Activated naive CD4-positive, alpha-beta T cell treated with anti-CD3 and anti-CD28 coated beads, Interleukin-2, amount 50 U/mL, for 24 hours (primary cell): Measurements from ENCODE around the gene OR6V1.

Experiments
- H3K27ac Mint-ChIP-seq: one replicate; pipeline ENCODE4 v1.8.0; 2021; ENCODE audit warnings: mild to moderate bottlenecking, mixed read lengths
- H3K27me3 Mint-ChIP-seq: one replicate; pipeline ENCODE4 v1.8.0; 2021; ENCODE audit warnings: mixed read lengths
- H3K36me3 Mint-ChIP-seq: one replicate; pipeline ENCODE4 v1.8.0; 2021; ENCODE audit warnings: mixed read lengths
- H3K4me1 Mint-ChIP-seq: one replicate; pipeline ENCODE4 v1.8.0; 2021; ENCODE audit warnings: mixed read lengths
- H3K4me3 Mint-ChIP-seq: one replicate; pipeline ENCODE4 v1.8.0; 2021; ENCODE audit warnings: mild to moderate bottlenecking, mixed read lengths
- H3K9me3 Mint-ChIP-seq: one replicate; pipeline ENCODE4 v1.8.0; 2021; ENCODE audit warnings: mixed read lengths

Gene OR6V1

DNA sequence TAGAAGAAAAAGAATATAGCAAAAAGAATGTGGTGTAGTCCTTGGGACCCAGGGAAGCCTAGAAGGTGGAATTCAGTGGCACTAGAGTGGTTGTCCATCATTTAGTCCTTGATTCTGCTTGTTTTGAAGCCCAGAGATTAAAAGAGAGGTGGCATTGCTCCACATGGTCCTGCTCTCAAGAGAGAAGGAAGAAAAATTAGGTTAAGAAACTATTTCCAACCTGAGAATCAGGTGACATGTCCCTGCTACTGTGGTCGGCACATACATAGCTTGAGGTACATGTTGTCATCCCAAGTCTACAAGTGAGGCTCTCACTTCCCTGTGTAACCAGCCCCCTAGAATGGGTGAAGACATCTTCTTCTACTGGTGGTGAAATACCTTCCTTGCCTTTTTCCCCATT lies 25.1 kb upstream of the OR6V1 start, which contains the start of gene OR9A2:
TSS of gene OR9A2 (minus strand) at position 101 of the 400 bp plus-strand sequence. CDS start at position 101, 0 bp downstream.
- Mint-ChIP-seq H3K9me3 (no peaks in the 10 kb centered on the region), H3K27ac (no peak within 1 kb of the TSS), H3K27me3 (peaks cover 10% of the 10 kb centered on the region), H3K4me1 (no peaks in the 10 kb centered on the region), H3K36me3 (no peaks in the 10 kb centered on the region), H3K4me3 (no peak within 1 kb of the TSS)

GRCh38 chr7:143027683-143028082 lies 24.5 kb upstream of the OR6V1 start:
- Mint-ChIP-seq H3K4me3 (no peak overlapping the region), H3K9me3 (no peaks in the 10 kb centered on the region), H3K36me3 (no peaks in the 10 kb centered on the region), H3K27ac (no peak overlapping the region), H3K4me1 (no peaks in the 10 kb centered on the region), H3K27me3 (peaks cover 10% of the 10 kb centered on the region)

- Mint-ChIP-seq H3K4me3 (no peak overlapping the region), H3K9me3 (peaks cover 8% of the 10 kb centered on the region), H3K27ac (no peak overlapping the region), H3K36me3 (peaks cover 4% of the 10 kb centered on the region), H3K4me1 (no peaks in the 10 kb centered on the region), H3K27me3 (peaks cover 9% of the 10 kb centered on the region)
Observed at GRCh38 chr7:143038635-143039034, 13.5 kb upstream of the OR6V1 start.

DNA sequence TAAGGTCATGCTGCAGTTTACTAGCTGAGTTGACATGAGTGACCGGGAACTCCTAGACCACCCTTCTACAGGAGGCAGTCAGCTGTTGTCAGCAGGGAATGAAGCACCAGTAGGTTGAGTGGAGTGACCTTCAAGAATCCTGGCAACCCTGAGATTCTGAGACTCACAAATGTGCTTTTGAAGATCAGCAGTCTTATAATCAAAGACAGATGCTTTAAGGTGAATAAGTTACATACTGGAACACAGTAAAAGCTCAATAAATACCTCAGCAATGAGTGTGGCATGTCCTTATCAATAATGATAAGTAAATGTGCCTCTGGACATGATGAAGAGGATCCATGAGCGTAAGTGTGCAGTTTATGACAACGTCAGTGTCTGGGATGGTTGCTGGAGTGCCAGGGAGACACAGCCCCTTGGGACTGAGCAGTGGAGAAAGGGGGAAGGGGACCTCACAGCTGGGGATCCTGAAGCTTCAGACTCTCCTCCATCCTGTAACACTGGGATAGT lies 11.9 kb upstream of the OR6V1 start:
- Mint-ChIP-seq H3K36me3 (no peaks in the 10 kb centered on the region), H3K27ac (no peak overlapping the region), H3K4me1 (no peaks in the 10 kb centered on the region), H3K9me3 (no peaks in the 10 kb centered on the region), H3K4me3 (no peak overlapping the region), H3K27me3 (peaks cover 5% of the 10 kb centered on the region)

- Mint-ChIP-seq H3K27me3 (peaks cover 3% of the 10 kb centered on the region), H3K27ac (no peak overlapping the region), H3K4me3 (no peak overlapping the region), H3K9me3 (no peaks in the 10 kb centered on the region), H3K36me3 (no peaks in the 10 kb centered on the region), H3K4me1 (no peaks in the 10 kb centered on the region)
Observed at GRCh38 chr7:143041346-143041745, 10.8 kb upstream of the OR6V1 start.

DNA sequence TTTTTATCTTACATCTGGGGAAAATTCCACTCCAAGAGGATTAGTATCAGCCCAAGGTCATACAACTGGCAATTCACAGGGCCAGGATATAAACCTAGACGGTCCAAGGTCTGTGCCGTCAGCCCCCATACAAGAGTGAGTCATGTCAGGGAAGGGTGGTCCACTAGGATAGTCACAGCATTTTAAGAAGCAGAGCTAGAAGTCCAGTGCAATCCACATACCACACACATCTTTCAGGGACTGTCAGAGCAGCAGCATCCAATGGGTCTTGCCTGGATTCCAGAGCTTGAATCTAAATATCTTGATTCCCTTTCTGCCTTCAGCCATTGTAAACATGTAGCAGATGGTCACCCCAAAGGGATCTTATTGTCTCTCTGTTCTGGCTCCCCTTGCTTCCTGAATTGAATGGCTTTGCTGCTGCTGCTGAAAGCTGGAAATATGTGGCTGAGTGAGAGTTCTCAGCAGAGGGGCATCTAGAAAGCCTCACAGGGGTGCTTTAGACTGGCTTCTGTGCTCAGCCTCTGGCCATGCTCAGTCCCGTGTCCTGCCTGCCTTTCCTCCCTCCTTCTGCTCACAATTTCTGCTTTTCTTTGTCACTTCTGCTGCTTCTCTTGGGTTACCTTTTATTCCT lies 9.9 kb upstream of the OR6V1 start:
- no peaks in the 10 kb centered on the region for H3K36me3 Mint-ChIP-seq
- no peak overlapping the region for H3K4me3 Mint-ChIP-seq
- H3K27ac Mint-ChIP-seq = no peak overlapping the region
- H3K4me1 Mint-ChIP-seq = no peaks in the 10 kb centered on the region
- no peaks in the 10 kb centered on the region for H3K9me3 Mint-ChIP-seq
- H3K27me3 Mint-ChIP-seq = peaks cover 5% of the 10 kb centered on the region

GRCh38 chr7:143042790-143043271 lies 9.3 kb upstream of the OR6V1 start:
- Mint-ChIP-seq H3K36me3 (no peaks in the 10 kb centered on the region), H3K27ac (no peak overlapping the region), H3K27me3 (peaks cover 5% of the 10 kb centered on the region), H3K4me3 (no peak overlapping the region), H3K9me3 (no peaks in the 10 kb centered on the region), H3K4me1 (no peaks in the 10 kb centered on the region)

DNA sequence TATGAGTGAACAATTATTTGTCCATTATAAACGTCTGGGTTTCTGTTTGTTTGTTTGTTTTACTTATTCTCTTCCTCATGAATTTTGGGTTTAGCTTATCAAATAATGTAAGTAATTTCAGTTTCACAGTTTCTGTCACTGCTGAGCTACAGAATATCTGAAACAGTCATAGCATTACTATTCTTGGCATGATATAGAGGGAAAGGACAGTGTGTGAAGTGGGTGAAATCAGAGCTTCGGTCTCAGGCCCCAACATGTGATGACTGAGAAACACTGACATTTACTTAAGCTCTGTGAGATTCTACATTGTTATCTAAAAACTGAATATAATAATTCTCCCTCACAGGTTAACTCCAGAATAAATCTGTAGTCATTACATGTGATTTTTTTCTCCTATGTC lies 8.8 kb upstream of the OR6V1 start:
- no peaks in the 10 kb centered on the region for H3K36me3 Mint-ChIP-seq
- peaks cover 5% of the 10 kb centered on the region for H3K27me3 Mint-ChIP-seq
- H3K4me1 Mint-ChIP-seq = no peaks in the 10 kb centered on the region
- H3K4me3 Mint-ChIP-seq = no peak overlapping the region
- no peaks in the 10 kb centered on the region for H3K9me3 Mint-ChIP-seq
- H3K27ac Mint-ChIP-seq = no peak overlapping the region

- Mint-ChIP-seq H3K27me3 (peaks cover 4% of the 10 kb centered on the region), H3K4me1 (no peaks in the 10 kb centered on the region), H3K36me3 (no peaks in the 10 kb centered on the region), H3K9me3 (no peaks in the 10 kb centered on the region), H3K27ac (no peak overlapping the region), H3K4me3 (no peak overlapping the region)
Observed at GRCh38 chr7:143046426-143046851, 5.7 kb upstream of the OR6V1 start.

DNA sequence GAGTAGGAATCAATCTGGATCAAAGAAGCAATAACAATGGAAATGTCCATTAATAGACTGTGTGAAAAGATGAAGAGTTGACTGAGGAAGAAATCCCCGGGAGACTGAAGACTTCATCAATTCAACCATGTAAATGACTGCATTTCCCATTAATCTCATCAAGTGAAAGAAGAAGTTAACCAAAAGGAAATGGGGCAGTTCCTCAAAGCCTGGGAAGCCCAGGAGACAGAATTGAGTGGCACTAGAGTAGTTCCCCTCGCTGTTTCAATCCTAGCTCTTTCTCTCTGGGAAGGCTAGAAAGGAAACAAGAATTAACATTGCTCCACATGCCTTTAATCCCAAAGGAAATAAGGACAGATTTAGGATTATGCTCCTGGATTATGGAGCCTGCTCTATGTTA lies 4.8 kb upstream of the OR6V1 start:
- H3K27me3 Mint-ChIP-seq = peaks cover 3% of the 10 kb centered on the region
- H3K9me3 Mint-ChIP-seq = no peaks in the 10 kb centered on the region
- no peak overlapping the region for H3K4me3 Mint-ChIP-seq
- H3K4me1 Mint-ChIP-seq = no peaks in the 10 kb centered on the region
- H3K36me3 Mint-ChIP-seq = no peaks in the 10 kb centered on the region
- no peak overlapping the region for H3K27ac Mint-ChIP-seq

- Mint-ChIP-seq H3K36me3 (no peaks in the 10 kb centered on the region), H3K9me3 (no peaks in the 10 kb centered on the region), H3K4me3 (no peak overlapping the region), H3K27ac (no peak overlapping the region), H3K27me3 (peaks cover 1% of the 10 kb centered on the region), H3K4me1 (no peaks in the 10 kb centered on the region)
Observed at GRCh38 chr7:143048827-143049226, 3.3 kb upstream of the OR6V1 start.

- H3K9me3 Mint-ChIP-seq = no peaks in the 10 kb centered on the region
- no peak overlapping the region for H3K27ac Mint-ChIP-seq
- H3K36me3 Mint-ChIP-seq = no peaks in the 10 kb centered on the region
- H3K27me3 Mint-ChIP-seq = peaks cover 1% of the 10 kb centered on the region
- H3K4me3 Mint-ChIP-seq = no peak overlapping the region
- H3K4me1 Mint-ChIP-seq = no peaks in the 10 kb centered on the region
Observed at GRCh38 chr7:143049362-143049761, 2.8 kb upstream of the OR6V1 start.

DNA sequence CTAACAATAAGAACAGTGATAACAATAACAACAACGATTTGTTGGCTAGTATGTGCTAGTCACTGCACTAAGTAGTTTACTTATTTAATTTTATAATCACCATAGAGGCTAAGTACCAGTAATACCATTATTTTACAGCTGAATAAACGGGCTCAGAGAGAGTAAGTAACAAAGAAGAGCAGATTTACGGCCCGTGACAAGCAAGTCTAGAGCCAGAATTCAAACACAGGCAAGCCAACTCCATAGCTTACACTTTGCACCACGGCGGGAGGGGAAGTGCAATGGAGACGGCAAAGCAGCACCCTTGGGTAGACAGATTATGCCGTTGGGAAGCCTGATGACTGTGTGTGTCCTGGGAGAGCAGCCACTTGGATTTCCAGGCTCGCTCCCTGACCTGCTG lies 1.2 kb upstream of the OR6V1 start:
- Mint-ChIP-seq H3K9me3 (no peaks in the 10 kb centered on the region), H3K36me3 (no peaks in the 10 kb centered on the region), H3K4me1 (no peaks in the 10 kb centered on the region), H3K4me3 (no peak overlapping the region), H3K27me3 (peaks cover 1% of the 10 kb centered on the region), H3K27ac (no peak overlapping the region)

DNA sequence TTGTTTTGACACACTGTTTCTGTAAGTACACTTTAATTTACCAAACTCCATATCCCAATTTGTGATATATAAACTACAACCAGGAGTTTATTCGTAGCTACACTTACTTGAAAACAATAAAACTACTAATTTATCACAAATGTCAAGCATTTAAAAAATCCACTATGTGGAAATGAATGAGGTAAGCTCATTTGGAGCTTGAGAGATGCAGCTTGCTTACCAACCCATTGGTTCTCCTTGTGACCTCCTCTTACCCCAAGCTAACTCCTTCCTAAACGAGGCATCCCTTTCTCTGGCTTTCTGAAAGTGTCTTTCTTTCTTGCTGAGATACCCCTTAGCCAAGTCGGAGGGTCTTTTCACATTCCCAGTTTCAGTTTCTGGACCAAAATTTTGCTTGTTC lies 2.5 kb downstream of the OR6V1 start:
- Mint-ChIP-seq H3K4me3 (no peak overlapping the region), H3K27ac (no peak overlapping the region)

DNA sequence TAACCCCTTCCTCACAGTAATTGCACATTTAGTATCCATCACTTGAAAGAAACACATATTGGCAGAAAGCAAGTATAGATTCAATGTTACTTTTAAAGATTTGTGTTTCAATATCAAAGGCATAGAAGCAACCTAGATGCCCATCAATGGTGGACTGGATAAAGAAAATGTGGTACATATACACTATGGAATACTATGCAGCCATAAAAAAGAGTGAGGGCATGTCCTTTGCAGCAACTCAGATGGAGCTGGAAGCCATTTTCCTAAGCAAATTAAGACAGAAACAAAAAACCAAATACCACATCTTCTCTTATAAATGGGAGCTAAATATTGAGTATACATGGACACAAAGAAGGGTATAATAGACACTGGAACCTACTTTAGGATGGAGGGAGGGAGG lies 3.6 kb downstream of the OR6V1 start:
- no peaks in the 10 kb centered on the region for H3K9me3 Mint-ChIP-seq
- no peaks in the 10 kb centered on the region for H3K27me3 Mint-ChIP-seq
- H3K36me3 Mint-ChIP-seq = no peaks in the 10 kb centered on the region
- no peak overlapping the region for H3K4me3 Mint-ChIP-seq
- H3K27ac Mint-ChIP-seq = no peak overlapping the region
- H3K4me1 Mint-ChIP-seq = no peaks in the 10 kb centered on the region

More for the DNA sequence above, 2.5 kb downstream of the OR6V1 start:
- Mint-ChIP-seq H3K36me3 (no peaks in the 10 kb centered on the region), H3K9me3 (no peaks in the 10 kb centered on the region), H3K27me3 (no peaks in the 10 kb centered on the region), H3K4me1 (no peaks in the 10 kb centered on the region)

GRCh38 chr7:143063741-143064140 lies 11.6 kb downstream of the OR6V1 start:
- no peaks in the 10 kb centered on the region for H3K9me3 Mint-ChIP-seq
- no peaks in the 10 kb centered on the region for H3K4me1 Mint-ChIP-seq
- no peaks in the 10 kb centered on the region for H3K36me3 Mint-ChIP-seq
- H3K4me3 Mint-ChIP-seq = no peak overlapping the region
- H3K27me3 Mint-ChIP-seq = peaks cover 3% of the 10 kb centered on the region
- H3K27ac Mint-ChIP-seq = no peak overlapping the region

- no peaks in the 10 kb centered on the region for H3K4me1 Mint-ChIP-seq
Observed at GRCh38 chr7:143068446-143068845, 16.3 kb downstream of the OR6V1 start.

More at GRCh38 chr7:143068446-143068845, 16.3 kb downstream of the OR6V1 start:
- H3K36me3 Mint-ChIP-seq = no peaks in the 10 kb centered on the region
- H3K9me3 Mint-ChIP-seq = no peaks in the 10 kb centered on the region
- H3K27ac Mint-ChIP-seq = no peak overlapping the region
- H3K4me3 Mint-ChIP-seq = no peak overlapping the region
- peaks cover 6% of the 10 kb centered on the region for H3K27me3 Mint-ChIP-seq
